ENCODE measurements around the gene TPCN1.

Gene TPCN1

DNA sequence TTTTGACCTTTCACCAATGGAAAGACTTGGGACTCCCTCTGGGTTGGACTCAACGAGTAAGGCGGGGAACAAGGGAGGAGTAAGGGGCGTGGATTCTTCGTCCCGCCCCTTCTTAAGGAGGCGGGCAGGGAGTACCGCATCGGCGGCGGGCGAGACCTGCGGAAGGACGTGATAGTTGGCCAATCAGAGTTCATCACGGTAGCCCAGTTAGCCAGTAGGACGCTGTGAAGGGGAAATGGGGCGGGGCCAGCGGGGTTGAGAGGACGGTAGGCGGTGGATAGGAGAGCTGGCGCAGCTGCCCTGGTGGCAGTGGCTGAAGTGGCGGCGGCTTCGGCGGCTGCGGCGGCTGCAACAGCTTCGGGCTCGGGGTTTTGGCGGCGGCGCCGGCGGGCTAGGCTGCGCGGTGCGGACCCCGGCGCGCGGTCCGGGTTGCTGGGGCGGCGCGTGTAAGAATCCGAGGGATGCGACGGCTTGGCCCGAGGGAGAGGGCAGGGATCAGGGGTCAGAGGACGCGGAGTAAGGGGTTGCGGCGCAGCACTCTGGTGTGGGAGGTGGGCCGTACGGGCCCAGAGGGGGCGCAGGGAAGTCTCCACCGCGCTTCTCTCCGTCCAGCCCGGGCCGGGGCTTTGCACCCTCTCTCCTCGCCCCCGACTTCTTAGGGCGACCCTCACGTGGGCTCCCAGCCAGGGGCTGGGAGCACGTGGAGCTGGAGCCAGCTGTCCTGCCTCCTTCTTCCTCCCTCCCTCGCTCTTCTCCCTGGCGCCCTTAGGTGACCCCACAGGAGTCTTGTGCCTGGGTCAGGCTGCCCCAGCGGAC lies at the start of gene TPCN1:
TPCN1 (plus strand) TSS at position 284 of the 816 bp plus-strand sequence. CDS start 5,389 bp downstream, outside the sequence.
- DNase-seq, result peak; percentile 99 to 100

- no peak for DNase-seq
Observed at GRCh38 chr12:113171543-113171942, 49.7 kb upstream of the TPCN1 start.

DNA sequence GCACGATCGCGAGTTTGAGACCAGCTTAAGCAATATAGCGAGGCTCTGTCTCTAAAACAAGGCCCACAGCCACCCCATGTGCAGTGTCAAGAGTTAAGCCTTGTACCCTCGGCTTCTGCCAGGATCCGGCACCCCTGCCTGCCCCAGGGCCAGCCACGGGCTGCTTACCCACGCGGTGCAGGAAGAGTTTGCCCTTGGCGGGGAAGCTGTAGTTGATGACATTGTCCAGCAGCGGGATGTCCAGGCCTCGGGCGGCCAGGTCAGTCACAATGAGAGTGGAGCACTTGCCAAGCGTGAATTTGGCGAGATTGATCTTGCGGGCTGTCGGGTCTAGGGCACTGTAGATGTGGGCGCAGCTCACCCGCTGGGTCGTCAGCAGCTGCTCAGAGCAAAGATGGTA lies 49.1 kb upstream of the TPCN1 start:
- no peak for DNase-seq

DNA sequence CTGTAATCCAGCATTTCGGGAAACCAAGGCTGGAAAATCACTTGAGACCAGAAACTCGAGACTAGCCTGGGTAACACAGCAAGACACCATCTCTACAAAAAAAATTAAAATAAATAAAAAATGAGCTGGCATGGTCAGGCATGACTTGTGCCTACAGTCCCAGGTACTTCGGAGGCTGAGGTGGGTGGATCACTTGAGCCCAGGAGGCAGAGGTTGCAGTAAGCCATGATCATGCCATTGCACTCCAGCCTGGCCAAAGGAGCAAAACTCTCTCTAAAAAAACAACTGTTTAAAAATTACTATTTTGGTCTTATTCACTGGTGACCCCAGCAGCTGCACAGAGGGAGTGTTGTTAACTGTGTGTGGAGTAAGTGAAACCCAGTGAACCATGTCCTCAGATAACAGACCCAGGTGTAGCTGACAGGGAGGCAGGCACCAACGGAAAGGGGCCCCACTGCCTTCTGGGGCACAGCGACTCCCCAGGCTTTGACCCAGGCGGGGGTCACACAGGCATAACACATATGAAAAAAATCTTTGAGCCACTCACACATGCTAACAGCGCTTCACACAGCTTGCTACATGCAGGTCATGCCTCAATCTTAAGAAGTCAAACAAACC lies 48.1 kb upstream of the TPCN1 start:
- DNase-seq, result no peak

DNA sequence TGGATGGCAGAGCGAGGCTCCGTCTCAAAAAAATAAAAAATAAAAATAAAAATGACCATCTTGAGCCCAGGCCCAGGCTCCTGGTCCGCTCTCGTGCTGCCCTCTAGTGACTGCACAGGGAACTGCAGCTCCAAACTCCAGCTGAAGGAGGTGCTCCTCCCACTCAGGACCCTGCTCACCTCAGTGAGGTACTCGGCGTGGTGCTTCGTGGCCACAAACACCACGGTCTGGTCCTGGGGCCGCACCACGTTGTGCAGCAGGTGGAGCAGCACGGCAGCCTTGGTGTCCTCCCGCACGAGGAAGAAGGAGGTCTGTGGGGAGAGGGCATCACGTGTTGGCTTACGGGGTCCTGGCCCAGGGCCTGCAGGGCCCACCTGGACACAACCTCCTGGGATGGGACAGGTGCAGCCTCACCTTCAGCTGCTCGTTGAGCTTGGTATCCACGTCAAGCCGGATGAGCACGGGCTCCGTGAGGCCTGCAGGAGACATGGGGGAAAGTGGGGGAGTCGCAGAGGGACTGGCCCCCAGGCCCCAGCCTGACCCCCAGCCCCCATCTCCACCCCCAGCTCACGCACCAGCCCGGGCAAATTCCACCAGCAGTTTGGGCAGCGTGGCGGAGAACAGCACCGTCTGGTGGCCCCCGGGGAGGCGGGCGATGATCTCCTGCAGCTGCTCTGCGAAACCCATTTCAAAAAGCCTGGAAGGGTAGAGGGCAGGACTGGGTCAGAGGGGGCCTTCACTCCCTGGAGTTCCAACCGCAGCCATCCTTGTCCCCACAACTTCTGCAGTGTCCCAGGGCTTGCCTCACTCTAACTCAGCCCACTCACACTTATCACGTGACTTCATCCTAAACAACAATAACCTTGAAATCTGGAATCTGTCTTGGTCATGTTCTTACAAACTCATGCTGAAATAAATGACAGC lies 46.5 kb upstream of the TPCN1 start:
- DNase-seq, result peak; percentile 17 to 18

DNA sequence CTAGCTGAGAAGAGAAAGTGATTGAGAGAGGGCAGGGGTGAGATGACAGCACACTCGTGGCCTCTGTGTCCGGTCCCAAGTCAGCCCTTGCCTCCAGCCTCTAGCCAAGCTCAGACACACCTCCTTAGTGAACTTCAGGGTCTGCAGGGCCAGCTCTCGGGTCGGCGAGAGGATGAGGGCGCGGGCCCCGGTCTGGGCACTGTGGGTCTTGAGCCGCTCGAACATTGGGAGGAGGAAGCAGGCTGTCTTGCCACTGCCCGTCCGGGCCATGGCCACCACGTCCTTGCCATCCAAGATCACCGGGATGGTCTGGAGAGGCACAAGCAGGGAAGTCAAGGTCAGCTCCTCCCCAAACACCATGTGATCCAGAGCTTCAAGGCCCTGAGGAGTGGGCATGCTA lies 42.2 kb upstream of the TPCN1 start:
- DNase-seq, result no peak

DNA sequence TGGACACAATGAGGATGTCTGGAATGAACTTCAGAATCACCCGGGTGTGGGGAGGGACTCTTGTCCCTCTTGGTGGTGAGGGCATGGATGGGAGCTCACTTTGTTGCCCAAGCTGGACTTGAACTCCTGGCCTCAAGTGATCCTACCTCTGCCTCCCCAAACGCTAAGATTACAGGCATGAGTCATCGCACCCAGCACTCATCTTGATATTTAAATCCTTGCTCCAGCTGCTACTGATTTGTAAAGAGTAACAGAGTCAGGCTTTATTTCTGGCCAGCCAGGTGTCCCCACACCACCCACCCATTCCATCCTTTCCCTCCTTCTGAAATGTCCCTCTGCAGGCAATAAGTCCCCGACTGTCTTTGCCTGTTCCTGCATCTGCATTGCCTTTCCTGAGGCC lies 40.9 kb upstream of the TPCN1 start:
- no peak for DNase-seq

- DNase-seq, result no peak
Observed at GRCh38 chr12:113181975-113182374, 39.3 kb upstream of the TPCN1 start.

DNA sequence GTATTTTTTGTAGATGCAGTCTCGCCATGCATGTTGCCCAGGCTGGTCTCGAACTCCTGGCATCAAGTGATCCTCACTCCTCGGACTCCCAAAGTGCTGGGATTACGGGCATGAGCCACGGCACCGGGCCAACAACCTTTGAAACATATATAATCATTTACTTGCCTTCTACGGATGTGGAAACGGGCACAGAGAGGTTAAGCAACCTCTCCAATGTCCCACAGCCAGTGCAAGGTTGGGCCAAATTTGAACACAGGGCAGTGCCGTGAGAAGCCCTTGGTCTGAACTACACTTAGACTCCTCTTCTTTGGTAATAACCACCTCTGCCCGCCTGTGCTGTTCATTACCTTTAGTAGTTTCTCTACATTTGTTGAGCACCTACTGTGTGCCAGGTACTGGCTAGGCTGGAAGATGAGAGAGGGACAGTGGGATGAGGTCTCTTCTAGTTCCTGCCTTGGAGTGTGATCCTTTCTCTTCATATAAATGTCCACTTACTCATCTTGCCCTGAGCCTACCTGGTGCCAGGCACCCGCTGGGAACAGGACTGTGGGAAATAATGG lies 38.2 kb upstream of the TPCN1 start:
- no peak for DNase-seq

- no peak for DNase-seq
Observed at GRCh38 chr12:113184098-113184899, 37.0 kb upstream of the TPCN1 start.

DNA sequence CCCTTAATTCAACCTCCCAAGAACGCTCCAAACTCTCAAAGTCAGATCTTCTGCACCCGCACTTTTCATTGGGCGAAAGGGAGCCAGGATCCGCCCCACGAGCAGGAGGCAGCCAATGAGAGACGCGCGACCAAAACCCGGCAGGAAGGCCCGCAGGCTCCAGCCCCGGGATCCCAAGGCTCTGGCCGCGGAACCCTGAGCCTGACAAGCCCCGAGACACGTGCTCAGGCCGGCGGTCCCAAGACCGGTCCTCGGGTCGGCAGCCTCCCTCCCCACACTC lies 36.4 kb upstream of the TPCN1 start:
- peak; percentile 50 to 63 for DNase-seq

DNA sequence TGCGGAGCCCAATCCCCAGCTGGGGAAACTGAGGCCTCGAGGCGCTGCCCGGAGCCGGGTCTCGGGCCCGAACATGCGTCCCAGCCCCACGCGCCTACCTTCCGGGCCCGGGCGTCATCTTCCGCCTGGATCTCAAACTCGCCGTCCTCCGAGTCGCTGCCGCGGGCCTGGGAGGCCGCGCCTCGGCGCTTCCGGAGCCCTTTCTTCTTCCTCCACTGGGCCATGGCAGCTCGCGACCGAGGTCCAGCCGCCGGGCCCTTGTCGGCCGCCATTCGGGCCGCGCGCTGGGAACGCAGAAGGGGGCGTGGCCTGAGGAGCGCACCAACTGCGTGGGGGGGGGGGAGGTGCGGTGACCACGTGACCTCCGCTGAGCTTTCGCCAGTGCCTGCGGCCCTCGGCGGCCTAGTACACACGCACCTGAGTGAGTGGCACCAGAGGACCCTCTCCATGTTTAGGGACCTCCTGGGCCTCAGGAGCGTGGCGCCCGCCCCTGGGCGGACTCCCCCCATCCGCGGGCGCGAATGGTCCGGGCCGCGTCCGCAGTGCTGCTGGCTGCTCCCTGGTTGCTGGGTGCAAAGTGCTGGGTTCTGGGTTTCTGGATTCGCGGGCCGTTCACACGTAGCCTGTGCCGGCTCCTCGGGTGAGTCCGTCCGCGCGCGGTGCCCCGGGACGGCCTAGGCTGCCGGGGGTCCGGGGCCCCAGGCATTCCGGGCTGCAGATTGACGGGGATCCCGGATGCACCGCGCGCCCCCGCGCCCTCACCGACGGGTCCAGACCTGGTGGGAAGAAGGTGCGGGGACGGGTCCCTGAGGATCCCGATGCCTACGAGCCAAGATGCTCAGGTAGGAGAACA lies 35.9 kb upstream of the TPCN1 start, which contains the start of the genes DDX54 and RITA1:
DDX54 (minus strand) TSS at position 299 of the 853 bp plus-strand sequence; CDS start at position 272, 27 bp downstream.
RITA1 (plus strand) TSS at position 542 of the 853 bp plus-strand sequence. CDS start 1,026 bp downstream, outside the sequence.
- peak; percentile 64 to 71 for DNase-seq

DNA sequence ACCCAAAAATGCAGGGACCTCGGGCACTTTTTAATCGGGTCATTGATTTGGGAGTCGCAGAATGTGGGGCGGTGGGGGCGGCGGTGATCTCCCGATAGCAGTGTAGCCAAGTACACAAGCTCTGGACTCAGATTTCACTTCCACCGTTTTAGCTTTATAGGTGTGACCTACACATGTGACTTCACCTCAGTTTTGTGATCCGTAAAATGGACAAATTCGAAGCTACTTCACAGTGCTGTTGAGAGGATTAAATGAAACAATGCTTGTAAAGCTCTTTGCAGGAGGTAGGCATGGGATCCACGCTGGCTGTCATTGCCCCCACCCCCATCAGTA lies 35.3 kb upstream of the TPCN1 start:
- no peak for DNase-seq

DNA sequence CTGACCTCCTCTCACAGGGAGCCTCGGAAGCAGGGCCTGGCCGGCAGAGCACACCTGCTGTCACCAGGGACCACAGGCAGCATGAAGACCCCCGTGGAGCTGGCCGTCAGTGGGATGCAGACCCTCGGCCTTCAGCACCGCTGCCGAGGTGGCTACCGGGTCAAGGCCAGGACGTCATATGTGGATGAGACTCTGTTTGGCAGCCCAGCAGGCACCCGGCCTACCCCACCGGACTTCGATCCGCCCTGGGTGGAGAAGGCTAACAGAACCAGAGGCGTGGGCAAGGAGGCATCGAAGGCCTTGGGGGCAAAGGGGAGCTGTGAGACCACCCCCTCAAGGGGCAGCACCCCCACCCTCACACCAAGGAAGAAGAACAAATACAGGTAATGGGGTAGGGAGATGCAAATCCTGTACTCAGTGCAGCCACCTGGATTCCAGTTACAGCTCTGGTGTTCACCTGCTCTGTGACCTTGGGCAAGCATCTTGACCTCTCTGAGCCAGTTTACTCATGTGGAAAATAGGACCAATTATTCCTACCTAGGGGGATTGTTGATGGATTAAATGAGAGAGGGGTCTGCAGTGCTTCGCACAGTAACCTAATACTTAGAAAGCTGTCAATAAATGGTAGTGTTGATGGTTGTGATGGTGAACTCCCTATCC lies 34.5 kb upstream of the TPCN1 start:
- DNase-seq, result no peak

GRCh38 chr12:113189361-113189760 lies 31.9 kb upstream of the TPCN1 start:
- DNase-seq, result no peak

- no peak for DNase-seq
Observed at GRCh38 chr12:113190761-113191160, 30.5 kb upstream of the TPCN1 start.

GRCh38 chr12:113191227-113191626 lies 30.0 kb upstream of the TPCN1 start:
- no peak for DNase-seq

DNA sequence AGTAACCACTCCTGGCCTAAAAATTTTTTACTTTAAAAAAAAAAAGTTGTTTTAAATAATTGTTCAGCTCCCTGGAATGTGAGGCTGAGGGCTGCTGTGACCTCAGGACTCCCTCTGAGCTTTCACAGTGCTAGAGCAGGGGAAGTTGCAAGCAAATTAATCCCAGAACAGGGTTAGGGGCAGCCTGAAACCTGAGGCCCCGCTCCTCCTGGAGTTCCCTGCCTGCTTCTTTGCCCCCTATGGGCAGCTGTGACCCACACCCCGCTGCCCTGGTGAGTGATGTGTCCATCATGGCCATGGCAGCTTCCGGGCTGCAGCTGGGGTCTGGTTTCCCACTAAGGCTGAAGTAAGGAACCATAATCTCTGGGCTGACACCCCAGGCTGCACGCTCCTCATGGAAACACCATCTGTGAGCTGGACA lies 26.3 kb upstream of the TPCN1 start:
- no peak for DNase-seq

DNA sequence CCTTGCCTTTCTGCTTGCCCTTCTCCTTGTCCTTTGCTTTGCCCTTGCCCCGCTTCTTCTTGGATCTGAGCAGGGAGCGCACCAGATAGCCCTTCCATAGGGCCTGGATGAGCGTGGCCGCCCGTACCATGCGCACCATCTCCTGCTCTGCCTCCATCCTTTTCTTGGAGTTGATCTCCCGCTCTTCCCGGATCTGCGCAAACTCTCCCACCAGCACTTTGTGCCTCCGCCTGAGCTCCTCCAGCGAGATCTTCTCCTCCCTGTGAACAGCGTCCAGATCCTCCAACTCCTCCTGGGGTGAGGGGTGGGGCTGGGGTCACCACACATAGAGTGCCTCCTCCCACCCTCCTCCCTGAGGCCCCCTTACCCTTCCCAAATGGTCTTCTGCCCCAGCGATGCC lies 25.7 kb upstream of the TPCN1 start:
- DNase-seq, result no peak

DNA sequence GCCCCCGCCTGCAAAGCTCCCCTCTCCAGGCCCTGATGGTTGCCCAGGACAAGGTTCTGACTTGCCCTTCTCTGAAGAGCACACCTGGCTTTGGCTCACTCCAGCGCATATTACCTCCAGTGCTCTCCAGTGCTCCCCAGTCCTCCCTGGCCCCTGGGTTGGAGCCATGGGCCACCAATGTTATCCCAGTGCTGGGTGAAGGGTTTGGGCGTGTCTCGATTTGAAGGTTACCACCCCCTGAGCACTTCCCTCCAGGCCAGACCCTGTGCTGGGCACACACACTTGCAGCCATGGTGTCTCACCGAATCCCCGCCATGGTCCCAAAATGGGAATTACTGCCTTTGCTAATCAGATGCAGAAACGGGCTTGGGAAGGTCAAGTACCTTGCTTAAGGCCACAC lies 24.7 kb upstream of the TPCN1 start:
- no peak for DNase-seq

DNA sequence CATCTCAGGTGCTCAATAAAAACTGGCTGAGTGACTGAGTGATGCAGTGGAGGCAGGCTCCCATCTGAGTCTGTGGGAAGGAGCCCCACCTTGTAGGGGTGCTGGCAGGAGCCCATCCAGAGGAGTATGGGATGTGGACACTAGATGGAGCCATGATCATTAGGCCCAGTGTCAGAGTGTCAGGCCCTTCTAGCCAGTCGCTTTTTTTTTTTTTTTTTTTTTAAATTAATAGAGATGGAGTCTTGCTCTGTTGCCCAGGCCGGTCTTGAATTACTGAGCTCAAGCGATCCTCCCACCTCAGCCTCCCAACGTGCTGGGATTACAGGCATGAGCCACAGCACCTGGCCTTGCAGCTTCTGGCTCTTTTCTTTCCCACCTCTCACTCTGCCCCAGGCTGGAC lies 24.3 kb upstream of the TPCN1 start:
- peak; percentile 12 to 31 for DNase-seq
